Measurements from ENCODE around the gene NAP1L4. TPM values are rescaled to one million over a fixed set of nuclear protein-coding genes. Genes with fewer than 3 reads are reported as not detected.

Gene NAP1L4
- total and polyA plus RNA-seq, 12 donors = 98.5 to 233 (median 182) TPM

- Histone ChIP-seq H3K9me3 (no peaks in the 10 kb centered on the region), H3K27me3 (no peaks in the 10 kb centered on the region), H3K27ac (peak overlapping the region in 4 of 10 donors; percentile 4 to 96 (median 11)), H3K4me3 (peak overlapping the region in 4 of 10 donors; percentile 0 to 98 (median 41)), H3K4me1 (peaks cover 12 to 62% (median 53%) of the 10 kb centered on the region in 9 donors), H3K36me3 (peaks cover 0 to 5% (median 0%) of the 10 kb centered on the region in 9 donors)
- no peak for TF ChIP-seq CTCF (IDR thresholded peaks at IDR 0.05)
- DNase-seq (no peak), ATAC-seq (no peak)
- WGBS, 2 donors = 64 to 70% methylated on average over 11 of the region's 11 CpGs
- intact Hi-C loops (cut with DNase I) = no loop called here
Observed at GRCh38 chr11:2987881-2988861, 4.0 kb downstream of the NAP1L4 start.

- no peak for TF ChIP-seq CTCF (IDR thresholded peaks at IDR 0.05)
- Histone ChIP-seq H3K27me3 (no peaks in the 10 kb centered on the region), H3K27ac (no peak overlapping the region), H3K4me3 (no peak overlapping the region), H3K36me3 (peaks cover 0 to 13% (median 7%) of the 10 kb centered on the region in 9 donors), H3K9me3 (no peaks in the 10 kb centered on the region), H3K4me1 (peaks cover 9 to 46% (median 40%) of the 10 kb centered on the region in 9 donors)
- intact Hi-C loops (cut with DNase I) = no loop called here
- DNase-seq (no peak), ATAC-seq (no peak)
- 95 to 97% methylated on average over 4 of the region's 4 CpGs for WGBS, 2 donors
Observed at GRCh38 chr11:2983908-2984307, 8.2 kb downstream of the NAP1L4 start.

DNA sequence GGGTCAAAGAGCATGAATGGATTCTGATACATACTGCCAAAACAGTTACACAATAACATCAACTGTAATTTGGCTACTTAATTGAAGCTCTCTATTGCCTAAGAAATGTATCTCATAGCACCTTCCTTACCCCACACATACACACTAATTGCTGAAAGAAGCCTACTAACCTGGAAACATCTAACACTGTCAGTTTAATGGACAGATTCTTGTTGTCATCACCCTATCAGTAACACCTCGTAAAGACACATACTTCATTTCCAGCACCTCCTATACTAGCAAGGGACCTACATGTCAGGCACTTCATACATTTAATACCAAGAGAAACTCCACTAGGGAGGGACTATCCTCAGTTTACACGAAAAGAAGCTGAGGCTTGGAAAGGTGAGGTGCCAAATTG, 9.9 kb downstream of the NAP1L4 start:
- WGBS, 2 donors = 47 to 51% methylated on average over 2 of the region's 2 CpGs
- Histone ChIP-seq H3K4me1 (peaks cover 4 to 43% (median 23%) of the 10 kb centered on the region in 9 donors), H3K27me3 (no peaks in the 10 kb centered on the region), H3K9me3 (no peaks in the 10 kb centered on the region), H3K27ac (no peak overlapping the region), H3K4me3 (no peak overlapping the region), H3K36me3 (peaks cover 0 to 29% (median 19%) of the 10 kb centered on the region in 9 donors)
- TF ChIP-seq CTCF (IDR thresholded peaks at IDR 0.05) = no peak
- intact Hi-C loops (cut with DNase I) = no loop called here
- ATAC-seq (peak in 2 of 8 donors; percentile 8 to 42), DNase-seq (no peak)

GRCh38 chr11:2981130-2981529, 11.0 kb downstream of the NAP1L4 start:
- 93 to 95% methylated on average over 8 of the region's 8 CpGs for WGBS, 2 donors

More at GRCh38 chr11:2981130-2981529, 11.0 kb downstream of the NAP1L4 start:
- intact Hi-C loops (cut with DNase I) = no loop called here
- H3K9me3 ChIP-seq = no peaks in the 10 kb centered on the region
- H3K36me3 ChIP-seq = peaks cover 0 to 38% (median 24%) of the 10 kb centered on the region in 9 donors
- no peak for DNase-seq
- no peak for TF ChIP-seq CTCF (IDR thresholded peaks at IDR 0.05)
- H3K4me1 ChIP-seq = peaks cover 4 to 46% (median 22%) of the 10 kb centered on the region in 9 donors
- no peak overlapping the region for H3K27ac ChIP-seq
- no peak overlapping the region for H3K4me3 ChIP-seq
- H3K27me3 ChIP-seq = no peaks in the 10 kb centered on the region
- ATAC-seq = no peak

Data from heart right ventricle (tissue), 16 donors.